ENCODE data around the gene GLT8D1. TPM values are rescaled to one million over a fixed set of nuclear protein-coding genes. Genes with fewer than 3 reads are reported as not detected.
A peak's percentile ranks its signal among the peaks of the same experiment; 100 is the strongest.
"Not testable (repeated sequence)": the region's sequence is repeated elsewhere in the genome, so short reads cannot be mapped to it uniquely, and the experiment has no call there.

Gene GLT8D1
- total RNA-seq (2014; rRNA removed; shearing (Covaris generic)): 67.5 and 82.7 TPM in 2 replicates

DNA sequence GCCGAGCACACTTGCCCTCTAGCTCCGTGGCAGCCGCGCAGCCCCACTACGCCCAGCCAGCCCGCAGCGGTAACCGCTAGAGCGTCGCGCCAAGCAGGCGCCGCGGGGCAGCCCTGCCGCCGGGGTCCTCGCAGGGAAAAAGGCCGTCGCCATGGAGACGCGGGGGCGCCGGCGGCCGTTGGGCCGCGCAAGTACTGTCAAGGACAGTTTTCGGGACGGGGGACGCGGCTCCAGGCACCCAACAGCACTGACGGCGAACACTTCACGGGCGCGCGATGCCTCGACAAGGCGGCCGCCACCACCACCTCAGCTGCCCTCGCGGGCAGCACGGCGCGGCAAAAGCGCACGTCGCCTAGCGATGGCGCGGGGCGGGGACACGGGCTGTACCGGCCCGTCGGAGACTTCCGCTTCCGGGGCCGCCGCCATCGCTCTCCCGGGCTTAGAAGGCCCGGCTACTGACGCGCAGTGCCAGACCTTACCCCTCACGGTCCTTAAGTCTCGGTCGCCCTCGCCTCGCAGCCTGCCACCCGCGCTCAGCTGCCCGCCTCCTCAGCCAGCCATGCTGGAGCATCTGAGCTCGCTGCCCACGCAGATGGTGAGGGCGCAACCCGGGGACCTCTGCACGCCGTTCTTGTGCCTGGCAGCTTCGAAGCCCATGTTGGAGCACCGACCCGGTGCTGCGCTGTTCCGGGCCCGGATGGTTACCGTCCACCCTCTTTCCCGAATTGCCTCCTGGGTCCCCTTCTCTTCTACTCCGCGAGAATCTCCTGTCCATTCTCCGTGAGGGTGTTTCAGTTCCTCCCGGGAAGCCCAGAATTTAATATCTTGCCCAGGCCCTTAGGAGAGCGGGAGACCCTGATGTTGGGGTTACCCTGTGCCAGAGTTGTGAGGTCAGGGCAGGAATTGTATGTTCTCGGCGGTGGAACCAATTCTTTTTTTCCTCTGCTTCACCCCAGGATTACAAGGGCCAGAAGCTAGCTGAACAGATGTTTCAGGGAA, at the start of gene GLT8D1, which contains the start of gene SPCS1:
Gene GLT8D1, minus strand, starts transcription at position 104 of the 999 bp plus-strand sequence. CDS start 5,331 bp downstream, outside the sequence.
Gene SPCS1, plus strand, starts transcription at position 419 of the 999 bp plus-strand sequence. Its CDS starts 141 bp downstream, at position 560.
- DNase-seq (ENCODE audit: low spot score): peak; percentile 64

- DNase-seq (ENCODE audit: low spot score): no peak
Observed at GRCh38 chr3:52754373-52754772, 48.8 kb upstream of the GLT8D1 start.

GRCh38 chr3:52752045-52752660, 46.6 kb upstream of the GLT8D1 start:
- DNase-seq (ENCODE audit: low spot score): no peak

GRCh38 chr3:52743721-52744120, 38.1 kb upstream of the GLT8D1 start:
- no peak for DNase-seq (ENCODE audit: low spot score)

GRCh38 chr3:52743152-52743551, 37.6 kb upstream of the GLT8D1 start:
- no peak for DNase-seq (ENCODE audit: low spot score)

DNA sequence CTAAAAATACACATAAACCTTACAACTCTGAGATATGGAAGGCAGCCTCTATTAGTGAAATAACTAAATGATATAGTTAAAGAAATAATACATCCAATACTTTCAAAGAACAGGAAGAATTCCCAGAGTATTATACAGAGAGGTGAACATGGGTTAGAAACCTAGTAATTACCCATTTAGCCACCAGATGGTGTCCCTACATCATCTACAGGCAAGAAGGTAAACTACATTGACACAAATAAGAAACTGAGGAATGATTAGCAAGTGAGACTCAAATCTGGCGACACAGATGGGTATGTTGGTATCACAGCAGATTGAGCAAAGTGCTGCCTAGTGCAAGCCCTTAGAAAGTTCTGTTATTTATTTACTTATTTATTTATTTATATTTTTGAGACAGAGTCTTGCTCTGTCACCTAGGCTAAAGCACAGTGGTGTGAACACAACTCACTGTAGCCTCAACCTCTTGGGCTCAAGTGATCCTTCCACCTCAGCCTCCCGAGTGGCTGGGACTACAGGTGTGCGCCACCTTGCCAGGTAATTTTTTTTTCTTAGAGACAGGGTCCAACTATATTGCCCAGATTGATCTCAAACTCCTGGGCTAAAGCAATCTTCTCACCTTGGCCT, 36.9 kb upstream of the GLT8D1 start:
- DNase-seq (ENCODE audit: low spot score): no peak

- DNase-seq (ENCODE audit: low spot score): no peak
Observed at GRCh38 chr3:52739730-52740129, 34.1 kb upstream of the GLT8D1 start.

DNA sequence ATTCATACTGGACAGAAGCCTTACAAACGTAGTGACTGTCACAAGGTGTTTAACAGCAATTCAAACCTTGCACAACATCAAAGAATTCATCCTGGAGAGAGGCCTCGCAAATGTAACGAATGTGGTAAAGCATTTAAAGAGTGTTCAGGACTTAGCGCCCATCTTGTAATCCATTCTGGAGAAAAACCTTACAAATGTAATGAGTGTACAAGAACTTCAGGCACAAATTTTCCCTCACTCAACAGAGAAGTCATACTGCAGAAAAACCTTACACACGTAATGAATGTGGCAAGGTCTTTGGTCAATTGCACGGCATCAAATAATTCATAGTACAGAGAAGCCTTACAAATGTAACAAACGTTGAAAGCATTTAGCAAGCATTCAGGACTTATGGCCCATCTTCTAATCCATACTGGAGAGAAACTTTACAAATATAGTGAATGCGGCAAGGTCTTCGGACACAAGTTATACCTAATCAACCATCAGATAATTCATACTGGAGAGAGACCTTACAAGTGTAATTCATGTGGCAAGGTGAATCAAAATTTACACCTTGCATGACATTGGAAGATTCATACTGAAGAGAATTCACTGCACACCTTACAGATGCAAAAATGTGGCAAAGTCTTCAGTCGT, 27.8 kb upstream of the GLT8D1 start:
- DNase-seq (ENCODE audit: low spot score): no peak

- DNase-seq (ENCODE audit: low spot score): no peak
Observed at GRCh38 chr3:52731590-52731989, 26.0 kb upstream of the GLT8D1 start.

GRCh38 chr3:52730681-52731080, 25.1 kb upstream of the GLT8D1 start:
- no peak for DNase-seq (ENCODE audit: low spot score)

GRCh38 chr3:52728753-52729152, 23.2 kb upstream of the GLT8D1 start:
- not testable (repeated sequence) for DNase-seq (ENCODE audit: low spot score)

- DNase-seq (ENCODE audit: low spot score): no peak
Observed at GRCh38 chr3:52724511-52724910, 18.9 kb upstream of the GLT8D1 start.

DNA sequence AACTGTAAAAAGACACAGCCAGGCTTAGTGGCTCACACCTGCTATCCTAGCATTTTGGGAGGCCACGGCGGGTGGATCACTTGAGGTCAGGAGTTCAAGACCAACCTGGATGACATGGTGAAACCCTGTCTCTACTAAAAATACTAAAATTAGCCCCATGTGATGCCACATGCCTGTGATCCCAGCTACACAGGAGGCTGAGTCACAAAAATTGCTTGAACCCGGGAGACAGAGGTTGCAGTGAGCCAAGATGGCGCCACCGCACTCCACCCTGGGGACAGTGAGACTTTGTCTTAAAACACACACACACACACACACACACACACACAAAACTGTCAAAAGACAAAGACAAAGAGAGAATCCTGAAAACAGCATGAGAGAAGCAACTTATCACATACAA, 18.3 kb upstream of the GLT8D1 start:
- DNase-seq (ENCODE audit: low spot score): no peak

- DNase-seq (ENCODE audit: low spot score): no peak
Observed at GRCh38 chr3:52722491-52722890, 16.9 kb upstream of the GLT8D1 start.

DNA sequence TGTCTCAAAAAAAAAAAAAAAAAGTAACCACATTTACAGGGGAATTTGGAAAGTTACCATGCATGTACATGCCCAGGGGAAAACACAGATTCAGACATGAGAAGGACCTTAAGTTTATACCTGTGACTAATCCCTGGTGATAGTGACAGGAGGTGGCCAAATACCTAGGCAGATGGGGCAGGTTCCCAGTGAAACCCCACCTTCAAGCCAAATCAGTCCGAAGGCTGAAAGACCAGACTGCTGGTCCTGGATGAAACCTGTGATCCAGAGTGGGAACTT, 16.1 kb upstream of the GLT8D1 start:
- DNase-seq (ENCODE audit: low spot score): no peak

DNA sequence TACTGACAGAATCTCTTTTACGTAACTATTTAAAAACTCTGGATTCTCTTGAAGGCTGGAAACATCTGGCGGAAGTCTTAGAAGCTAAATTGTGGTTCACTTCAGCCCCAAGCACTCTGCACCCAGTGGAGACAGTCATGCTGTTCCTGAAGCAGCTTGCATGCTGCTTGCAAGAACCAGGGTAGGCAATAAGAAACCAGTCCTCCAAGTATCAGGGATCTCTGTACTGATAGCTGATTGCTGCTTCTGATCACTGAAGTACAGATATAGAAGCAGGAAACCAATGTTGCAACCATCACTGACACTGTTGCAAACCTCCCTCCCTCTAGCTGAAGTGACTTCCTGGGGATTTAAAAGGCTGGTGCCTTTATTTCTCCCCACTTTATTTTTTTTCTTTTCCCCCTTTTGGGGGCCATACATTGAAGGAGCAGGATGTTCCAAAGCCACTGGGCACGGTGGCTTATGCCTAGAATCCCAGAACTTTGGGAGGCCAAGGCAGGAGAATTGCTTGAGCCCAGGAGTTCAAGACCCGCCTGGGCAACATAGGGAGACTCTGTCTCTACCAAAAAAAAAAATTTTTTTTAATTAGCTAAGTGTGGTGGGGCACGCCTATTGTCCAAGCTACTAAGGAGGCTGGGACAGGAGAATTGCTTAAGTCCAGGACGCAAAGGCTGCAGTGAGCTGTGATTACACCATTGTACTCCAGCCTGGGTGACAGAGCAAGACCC, 15.6 kb upstream of the GLT8D1 start:
- no peak for DNase-seq (ENCODE audit: low spot score)

DNA sequence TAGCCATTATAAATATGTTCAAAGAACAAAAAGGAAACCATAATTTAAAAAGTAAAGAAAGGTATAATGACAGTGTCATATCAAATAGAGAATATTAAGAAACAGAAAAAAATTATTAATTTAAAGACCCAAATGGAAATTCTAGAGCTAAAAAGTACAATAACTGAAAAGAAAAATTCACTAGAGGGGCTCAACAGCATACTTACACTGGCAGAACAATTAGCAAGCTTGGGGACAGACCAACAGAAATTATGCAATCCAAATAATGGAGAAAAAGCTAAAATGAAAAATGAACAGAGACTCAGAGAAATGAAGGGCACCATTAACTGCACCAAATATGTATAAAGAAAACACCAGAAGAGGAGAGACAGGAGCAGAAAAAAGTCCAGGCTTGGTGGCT, 14.0 kb upstream of the GLT8D1 start:
- no peak for DNase-seq (ENCODE audit: low spot score)

GRCh38 chr3:52715714-52716305, 10.2 kb upstream of the GLT8D1 start:
- no peak for DNase-seq (ENCODE audit: low spot score)

GRCh38 chr3:52714335-52715302, 9.0 kb upstream of the GLT8D1 start:
- DNase-seq (ENCODE audit: low spot score): no peak
